Stimulated activated CD8-positive, alpha-beta memory T cell treated with anti-CD3 and anti-CD28 coated beads, Interleukin-4, amount 100 ng/mL, for 48 hours (primary cell): Measurements from ENCODE around the gene TTC17.
A peak's percentile ranks its signal among the peaks of the same experiment; 100 is the strongest.
"Not testable (repeated sequence)": the region's sequence is repeated elsewhere in the genome, so short reads cannot be mapped to it uniquely, and the experiment has no call there.

Experiments used
- DNase-seq: peaks from one replicate; pipeline ENCODE4 v3.0.0-alpha.2; 2020

TTC17 gene

DNA sequence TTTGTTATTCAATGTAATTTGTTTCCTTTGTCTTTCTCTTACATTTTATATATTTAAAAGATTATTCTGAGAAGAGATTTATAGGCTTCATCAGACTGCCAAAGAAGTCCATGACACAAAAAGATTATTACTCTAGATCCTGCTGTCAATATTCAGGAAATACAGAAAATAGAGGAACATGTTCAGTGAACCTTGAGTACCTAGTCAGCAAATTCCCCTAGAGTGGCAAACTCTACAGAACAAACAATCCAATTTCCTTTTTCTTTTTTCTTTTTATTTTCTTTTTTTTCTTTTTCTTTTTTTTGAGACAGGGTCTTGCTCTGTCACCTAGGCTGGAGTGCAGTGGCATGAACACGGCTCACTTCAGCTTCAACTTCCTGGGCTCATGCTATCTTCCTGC is 23.9 kb downstream of the TTC17 start:
- DNase-seq = no peak

DNA sequence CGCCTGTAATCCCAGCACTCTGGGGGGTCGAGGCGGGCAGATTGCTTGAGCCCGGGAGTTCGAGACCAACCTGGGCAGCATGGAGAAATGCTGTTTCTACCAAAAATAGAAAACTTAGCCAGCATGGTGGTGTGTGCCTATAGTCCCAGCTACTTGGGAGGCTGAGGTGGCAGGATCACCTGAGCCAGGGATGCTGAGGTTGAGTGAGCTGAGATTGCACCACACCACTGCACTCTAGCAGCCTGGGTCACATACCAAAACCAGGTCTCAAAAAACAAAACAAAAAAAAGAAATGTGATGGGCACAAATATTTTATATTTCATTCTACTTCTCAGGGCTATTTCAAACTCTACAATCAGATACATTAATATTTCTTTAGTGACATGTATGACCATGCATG is 25.7 kb downstream of the TTC17 start:
- no peak for DNase-seq

- DNase-seq = no peak
These were observed 34.0 kb downstream of the TTC17 start for GRCh38 chr11:43392713-43393112.

DNA sequence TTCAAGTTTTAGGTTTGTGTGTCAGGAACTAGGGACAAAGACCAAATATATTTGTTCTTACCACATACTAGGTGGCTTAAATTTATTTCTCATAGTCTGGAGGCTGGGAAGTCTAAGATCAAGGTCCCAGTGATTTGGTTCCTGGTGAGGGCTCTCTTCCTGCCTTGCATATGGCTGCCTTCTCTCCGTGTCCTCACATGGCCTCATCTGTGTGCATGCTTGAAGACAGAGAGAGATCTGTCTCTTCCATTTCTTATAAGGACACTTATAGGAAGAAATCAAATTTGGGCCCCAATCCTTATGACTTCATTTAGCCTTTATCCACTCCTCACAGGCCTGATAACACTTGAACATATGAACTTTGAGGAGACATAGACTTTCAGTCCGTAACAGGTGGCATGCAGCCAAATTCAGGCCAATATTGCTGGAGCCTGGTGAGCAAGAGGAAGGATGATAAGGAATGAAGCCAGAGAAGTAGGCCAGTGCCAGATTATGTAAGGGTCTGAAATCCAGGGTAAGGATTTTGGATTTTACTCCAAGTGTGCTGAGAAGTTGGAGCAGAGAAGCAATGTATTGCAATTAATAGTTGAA is 35.1 kb downstream of the TTC17 start:
- no peak for DNase-seq

- no peak for DNase-seq
These were observed 37.9 kb downstream of the TTC17 start for GRCh38 chr11:43396617-43397016.

- no peak for DNase-seq
These were observed 38.5 kb downstream of the TTC17 start for GRCh38 chr11:43397251-43397650.

- DNase-seq = peak; percentile 33
These were observed 41.4 kb downstream of the TTC17 start for GRCh38 chr11:43399983-43400630.

DNA sequence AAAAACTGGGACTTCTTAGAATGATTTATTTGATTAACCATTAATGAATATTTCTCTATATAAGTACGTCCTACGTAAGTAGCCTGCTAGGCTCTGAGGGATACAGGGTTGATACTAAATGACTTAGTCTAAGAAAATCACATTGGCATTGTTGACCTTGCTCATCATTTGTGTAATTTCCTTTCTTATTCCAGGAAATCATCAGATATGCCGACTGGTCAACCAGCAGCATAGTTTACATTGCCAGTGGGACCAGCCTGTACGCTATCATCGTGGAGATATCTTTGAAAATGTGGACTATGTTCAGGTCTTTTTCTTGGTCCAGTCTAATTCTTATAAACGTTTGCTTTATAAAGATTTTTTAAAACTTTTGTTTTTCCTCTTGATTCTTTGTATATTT is 42.5 kb downstream of the TTC17 start:
- DNase-seq = no peak

GRCh38 chr11:43401811-43402210 is 43.1 kb downstream of the TTC17 start:
- DNase-seq = not testable (repeated sequence)

DNA sequence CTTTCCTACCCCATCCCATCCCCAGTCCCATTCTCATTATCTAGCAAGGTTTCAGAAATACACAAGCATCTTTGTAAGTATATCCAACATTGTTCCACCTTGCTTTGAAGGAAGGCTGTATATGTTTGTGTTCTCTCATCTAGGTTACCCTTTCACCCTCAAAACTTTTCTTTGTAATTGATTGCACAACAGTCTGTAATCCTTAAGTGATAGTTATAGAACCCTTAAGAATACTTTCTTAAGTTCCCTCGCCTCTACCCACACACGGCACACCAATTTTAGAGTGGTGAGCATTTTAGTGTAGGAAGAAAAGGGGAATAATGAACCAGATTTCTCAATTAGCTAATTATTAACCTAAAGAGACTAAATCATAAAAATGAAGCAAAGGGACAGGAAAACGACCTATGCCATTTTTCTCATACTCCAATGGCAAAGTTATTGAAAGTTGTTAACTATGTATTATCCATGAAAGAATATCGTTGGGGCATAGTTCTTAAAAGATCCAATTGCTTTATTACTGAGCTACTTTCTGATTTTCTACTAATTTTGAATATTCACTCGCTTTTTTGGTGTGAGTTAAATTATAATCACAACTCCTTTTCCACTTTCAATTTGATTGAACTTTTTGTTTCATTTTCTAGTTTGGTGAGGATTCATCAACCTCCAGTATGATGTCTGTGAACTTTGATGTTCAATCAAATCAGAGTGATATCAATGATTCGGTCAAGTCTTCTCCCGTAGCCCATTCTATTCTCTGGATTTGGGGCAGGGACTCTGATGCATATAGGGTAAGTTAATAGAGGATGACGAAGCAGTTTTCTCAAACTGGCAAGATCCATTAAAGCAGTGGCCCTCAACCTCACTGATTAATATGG is 44.9 kb downstream of the TTC17 start:
- DNase-seq = no peak

DNA sequence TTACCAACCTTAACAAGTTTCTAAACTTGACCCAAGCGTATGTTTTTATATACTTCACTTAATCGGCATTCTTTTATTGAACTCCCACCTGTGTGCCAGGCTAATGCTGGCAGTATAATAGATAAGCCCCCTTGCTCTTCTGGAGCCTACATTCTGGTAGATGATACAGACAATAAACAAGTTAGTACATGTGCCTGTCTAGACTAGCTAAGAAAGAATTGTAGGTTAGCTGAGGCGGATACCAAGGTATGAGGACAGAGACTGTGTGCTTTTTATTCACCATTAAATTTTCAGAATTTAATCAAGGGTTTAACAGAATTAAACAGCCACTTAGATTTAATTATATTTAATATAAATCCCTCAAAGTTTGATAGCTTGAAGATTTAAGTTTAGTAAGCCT is 45.7 kb downstream of the TTC17 start:
- DNase-seq = no peak

DNA sequence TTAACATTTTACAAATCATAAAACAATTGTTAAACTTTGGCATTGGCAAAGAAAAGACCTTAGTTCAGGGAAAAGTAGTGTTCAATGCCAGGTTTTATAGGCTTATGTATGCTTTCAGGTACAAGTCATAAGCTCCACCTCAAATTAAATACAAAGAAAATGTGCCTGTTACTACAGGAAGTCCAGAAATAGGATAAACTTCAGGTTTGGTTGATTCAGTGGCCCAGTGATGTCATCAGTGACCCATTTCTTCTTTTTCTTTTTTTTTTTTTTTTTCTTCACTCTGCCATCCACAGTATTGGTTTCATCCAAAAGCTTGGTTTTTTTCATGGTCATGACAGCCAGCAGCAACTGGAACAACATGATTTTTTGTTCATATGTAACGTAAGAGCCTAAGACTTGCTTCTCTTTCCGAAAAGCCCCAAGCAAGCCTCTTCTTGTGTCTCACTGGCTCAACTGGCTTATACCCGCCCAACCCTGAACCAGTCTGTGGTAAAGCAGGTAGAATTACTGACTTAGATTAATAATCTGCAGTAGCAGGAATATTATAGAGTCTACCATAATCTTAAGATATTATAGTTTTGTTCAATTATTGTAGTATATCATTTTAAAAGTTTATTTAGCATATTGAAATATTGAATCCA is 46.2 kb downstream of the TTC17 start:
- no peak for DNase-seq

DNA sequence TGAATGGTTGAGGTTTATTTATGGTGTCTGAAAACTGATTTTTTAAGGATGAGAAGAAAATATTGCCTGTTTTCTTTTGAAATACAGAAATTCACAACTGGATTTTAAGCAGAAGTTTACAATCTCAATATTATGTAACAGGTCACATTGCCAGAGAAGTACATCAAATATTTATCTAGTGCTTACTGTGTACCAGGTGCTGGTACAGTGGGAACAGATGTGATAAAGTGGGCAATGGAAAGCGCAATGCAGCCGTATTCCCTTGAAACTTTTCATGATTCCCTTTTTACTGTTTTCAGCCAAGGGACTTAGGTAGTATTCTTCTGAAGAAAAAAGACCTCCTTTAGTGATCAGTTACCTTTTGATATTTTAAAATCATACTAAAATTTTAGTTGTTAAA is 49.6 kb downstream of the TTC17 start:
- no peak for DNase-seq

GRCh38 chr11:43410394-43410793 is 51.7 kb downstream of the TTC17 start:
- no peak for DNase-seq

DNA sequence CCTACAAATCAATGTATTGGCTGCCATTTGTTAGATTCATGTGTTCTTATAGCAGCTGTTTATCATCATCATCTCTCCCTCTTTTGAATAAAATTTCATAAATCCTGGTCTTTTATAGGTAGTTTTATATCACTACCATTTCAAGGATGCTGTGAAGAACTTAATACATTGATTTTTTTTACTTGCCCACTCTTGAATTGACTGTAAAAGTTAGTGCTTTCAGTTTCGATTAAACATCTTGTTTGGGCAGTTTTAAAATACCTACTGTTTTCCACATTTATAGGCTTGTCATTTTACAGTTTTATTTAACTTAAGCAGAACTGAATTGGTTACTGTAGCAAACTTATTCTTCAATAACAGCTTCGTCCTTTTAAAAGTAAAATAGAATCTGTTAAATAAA is 59.5 kb downstream of the TTC17 start:
- no peak for DNase-seq

- DNase-seq = peak; percentile 40
These were observed 60.7 kb downstream of the TTC17 start for GRCh38 chr11:43419460-43419859.

GRCh38 chr11:43427971-43428370 is 69.3 kb downstream of the TTC17 start:
- no peak for DNase-seq

- not testable (repeated sequence) for DNase-seq
These were observed 72.2 kb downstream of the TTC17 start for GRCh38 chr11:43430916-43431315.

DNA sequence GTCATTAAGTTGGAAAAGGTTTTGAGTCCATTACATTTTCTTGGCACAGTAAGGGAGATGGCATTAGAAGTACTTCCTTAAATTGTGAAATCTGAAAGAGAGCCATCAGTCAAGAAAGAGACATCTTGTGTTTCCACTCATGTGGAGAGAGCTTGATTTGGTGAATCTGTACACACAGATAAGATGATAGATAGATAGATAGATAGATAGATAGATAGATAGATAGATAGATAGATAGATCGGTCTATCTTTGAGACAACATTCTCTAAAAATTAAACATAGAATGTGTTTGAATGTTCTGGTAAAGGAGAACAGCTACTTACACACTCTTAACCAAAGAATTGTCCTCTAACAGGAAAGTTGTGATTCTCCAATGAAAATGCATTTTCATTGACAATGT is 76.2 kb downstream of the TTC17 start:
- DNase-seq = no peak

DNA sequence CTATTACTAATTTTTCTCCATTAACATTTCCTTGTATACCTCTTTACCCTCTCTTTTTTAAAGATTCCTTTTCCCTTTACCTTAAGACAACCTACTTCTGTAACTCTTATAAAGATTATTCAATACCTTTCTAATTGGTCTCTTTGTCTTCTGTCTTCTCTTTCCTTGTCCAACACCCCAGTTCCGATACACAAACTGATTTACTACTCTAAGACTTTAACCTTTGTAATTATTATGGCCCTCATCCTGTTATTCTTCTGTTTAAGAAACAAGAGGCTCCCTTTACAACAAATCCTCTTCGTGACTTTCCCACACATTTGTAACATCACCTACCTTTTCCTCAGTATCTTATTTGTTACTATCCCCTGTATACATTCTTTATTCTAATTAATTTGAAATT is 81.8 kb downstream of the TTC17 start:
- DNase-seq = no peak

GRCh38 chr11:43443811-43444210 is 85.1 kb downstream of the TTC17 start:
- DNase-seq = no peak

DNA sequence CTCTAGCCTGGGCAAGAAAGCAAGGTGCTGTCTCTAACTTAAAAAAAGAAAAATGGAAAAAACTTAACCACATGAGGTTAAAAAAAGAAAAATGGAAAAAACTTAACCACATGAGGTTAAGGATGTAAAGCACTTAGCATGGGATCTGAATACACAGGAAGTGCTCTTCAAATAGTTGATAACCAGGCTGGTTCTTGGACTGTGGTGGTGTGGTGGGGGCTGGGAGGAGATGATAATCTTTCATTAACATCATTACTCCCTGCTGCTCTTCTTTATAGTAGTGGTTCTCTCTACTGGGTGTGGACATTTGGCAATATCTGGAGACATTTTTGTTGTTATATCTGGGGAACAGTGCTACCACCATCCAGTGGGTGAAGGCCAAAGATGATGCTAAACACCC is 88.4 kb downstream of the TTC17 start:
- no peak for DNase-seq

DNA sequence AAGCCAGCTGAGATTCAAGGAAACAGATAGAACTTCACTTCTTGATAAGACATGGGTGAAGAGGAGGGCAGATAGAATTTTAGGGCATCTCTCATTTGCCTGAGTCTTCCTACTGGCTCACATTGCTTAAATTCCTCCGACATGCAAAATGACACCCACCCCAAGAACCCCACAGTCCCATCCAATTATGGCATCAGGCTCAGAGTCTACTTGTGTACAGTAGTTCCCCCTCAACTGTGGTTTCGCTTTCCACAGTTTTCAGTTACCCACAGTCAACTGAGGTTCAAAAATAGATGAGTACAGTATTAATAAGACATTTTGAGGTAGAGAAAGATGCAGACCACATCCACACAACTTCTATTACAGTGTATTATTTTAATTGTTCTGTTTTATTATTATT is 99.8 kb downstream of the TTC17 start:
- DNase-seq = no peak

DNA sequence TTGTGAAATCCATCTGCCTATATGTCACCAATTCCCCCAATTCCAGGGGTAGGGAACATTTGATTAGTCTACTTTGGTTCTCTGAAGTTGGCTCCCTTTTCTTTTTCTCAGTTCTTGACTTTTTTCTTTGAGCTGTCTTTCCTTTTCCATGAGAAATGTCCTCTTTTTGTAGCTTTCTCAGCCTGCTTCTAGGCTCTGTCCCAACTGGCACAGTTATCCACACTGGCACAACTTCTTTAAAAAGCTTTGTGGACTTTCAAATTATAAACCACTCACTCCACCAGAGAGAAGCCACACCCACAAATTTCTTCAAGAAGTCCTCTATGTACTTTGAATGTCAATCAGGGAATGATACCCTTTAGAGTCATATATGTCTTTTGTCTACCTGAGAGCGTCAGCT is 100.5 kb downstream of the TTC17 start:
- no peak for DNase-seq
